K562 (cell line): Measurements from ENCODE around the gene ALG12. TPM values are rescaled to one million over a fixed set of nuclear protein-coding genes. Genes with fewer than 3 reads are reported as not detected.

ENCODE experiments used
- ATAC-seq: fragments of 200-7000 bp; cut with Tn5 transposase; 3 replicates; pipeline ENCODE4 v1.9.1; 2020; ENCODE audit warnings: moderate library complexity
- BruUV-seq: library from RNA; stranded (reverse); fragments of 400-500 nt; replicated peaks from 2 replicates; lab custom pipeline; 2021; lab: Mats Ljungman, UMichigan
- CTCF ChIA-PET: fragments of 300-600 bp; formaldehyde crosslinking; extraction: SDS; loops from one replicate; lab custom pipeline; 2021; ENCODE audit warnings: low intra/inter-chr PET ratio; lab: Yijun Ruan, JAX
- POLR2A ChIA-PET: fragments of 300-600, 350-650 bp; sonication (Branson Sonifier 250); formaldehyde crosslinking; extraction: SDS; loops from one replicate; lab custom pipeline; 2021; ENCODE audit warnings: antibody characterized with exemption, inconsistent platforms; lab: Yijun Ruan, JAX
- DNase-seq, 4 experiments: peaks; one replicate each; pipeline versions ENCODE4 v3.0.0 to v3.0.0-alpha.2; 2011 to 2018; ENCODE audit warnings: low spot score in 3 of 4, mixed read lengths in 3 of 4; ENCODE audit errors: extremely low read depth in 1 of 4
- FAIRE-seq: peaks from 2 replicates; lab custom pipeline; 2011; peaks lifted over from hg19 to GRCh38; lab: Jason Lieb, UNC
- H2AFZ ChIP-seq: 2 replicates; pipeline ENCODE4 v1.6.0; 2011; ENCODE audit warnings: low read depth, low read length, control low read depth, inconsistent platforms
- H3K27ac ChIP-seq: fragments of 200-600 bp; 3 replicates; pipeline ENCODE4 v1.8.0; 2011; ENCODE audit warnings: low read depth, mild to moderate bottlenecking, control low read depth, inconsistent platforms, low read length, moderate library complexity, mixed read lengths; ENCODE audit errors: extremely low read depth
- H3K27me3 ChIP-seq, 2 experiments: fragments of 300-600 bp in 1 of 2; 2 replicates in 1 of 2; 3 replicates in 1 of 2; pipeline versions ENCODE4 v1.6.0 to v1.8.0; 2011; ENCODE audit warnings: inconsistent platforms in 2 of 2, low read length in 2 of 2, mild to moderate bottlenecking in 1 of 2, mixed read lengths in 1 of 2, moderate library complexity in 1 of 2; ENCODE audit not compliant: control insufficient read depth in 2 of 2, insufficient read depth in 2 of 2
- H3K36me3 ChIP-seq: fragments of 300-600 bp; 3 replicates; pipeline ENCODE4 v1.8.0; 2011; ENCODE audit warnings: mild to moderate bottlenecking, low read length, inconsistent platforms; ENCODE audit not compliant: control insufficient read depth, insufficient read depth
- H3K4me1 ChIP-seq, 2 experiments: fragments of 200-600 bp in 1 of 2; replicated peaks in 1 of 2; 2 replicates in 1 of 2; 3 replicates in 1 of 2; pipeline versions ENCODE4 v1.5.1 to v1.8.0; 2011; ENCODE audit warnings: inconsistent platforms in 2 of 2, low read length in 2 of 2, mild to moderate bottlenecking in 1 of 2, mixed read lengths in 1 of 2, moderate library complexity in 1 of 2; ENCODE audit not compliant: control insufficient read depth in 2 of 2, insufficient read depth in 2 of 2
- H3K4me2 ChIP-seq: 2 replicates; pipeline ENCODE4 v1.6.1; 2011; ENCODE audit warnings: low read length, control low read depth, inconsistent platforms, mixed read lengths; ENCODE audit not compliant: insufficient read depth
- H3K4me3 ChIP-seq: fragments of 200-600 bp; sonication (generic), shearing (Covaris generic); 2 replicates; pipeline ENCODE4 v1.5.1; 2016; ENCODE audit warnings: control low read depth, inconsistent platforms
- H3K79me2 ChIP-seq: fragments of 200-600 bp; 3 replicates; pipeline ENCODE4 v1.8.0; 2011; ENCODE audit warnings: low read length, inconsistent platforms; ENCODE audit not compliant: control insufficient read depth, insufficient read depth
- H3K9ac ChIP-seq, 2 experiments: 2 replicates each; pipeline versions ENCODE4 v1.6.0 to v1.6.1; 2011; ENCODE audit warnings: low read depth in 2 of 2, low read length in 2 of 2, control low read depth in 1 of 2, inconsistent platforms in 1 of 2, mild to moderate bottlenecking in 1 of 2, mixed read lengths in 1 of 2; ENCODE audit not compliant: insufficient read depth in 1 of 2
- H3K9me1 ChIP-seq: one replicate; pipeline ENCODE4 v1.6.0; 2011; ENCODE audit warnings: inconsistent platforms, mild to moderate bottlenecking, low read length, moderate library complexity; ENCODE audit not compliant: control insufficient read depth, insufficient read depth
- H3K9me3 ChIP-seq: replicated peaks from 2 replicates; pipeline ENCODE4 v1.5.1; 2011; ENCODE audit warnings: low read depth, low read length, inconsistent platforms; ENCODE audit not compliant: control insufficient read depth, insufficient read depth
- H4K20me1 ChIP-seq: replicated peaks from 2 replicates; pipeline ENCODE4 v1.6.1; 2011; ENCODE audit warnings: low read length, inconsistent platforms, mixed read lengths; ENCODE audit not compliant: control insufficient read depth, insufficient read depth
- CBX8 ChIP-seq: fragments of 200-600 bp; sonication (generic); IDR thresholded peaks from 2 replicates; pipeline ENCODE4 v1.6.1; 2012; ENCODE audit warnings: borderline replicate concordance, mixed run types, low read depth, mild to moderate bottlenecking, moderate library complexity, mixed read lengths, low read length, control low read depth, inconsistent platforms; ENCODE audit not compliant: poor library complexity, severe bottlenecking; ENCODE audit errors: extremely low read depth
- ELF1 ChIP-seq: fragments of 200-800 bp; sonication (Bioruptor generic); IDR thresholded peaks from 2 replicates; pipeline ENCODE4 v1.6.1; 2016; ENCODE audit warnings: missing genetic modification characterization, missing compliant biosample characterization
- HNRNPH1 ChIP-seq: fragments of 200-400 bp; formaldehyde crosslinking; optimal IDR thresholded peaks from 2 replicates; pipeline ENCODE3; 2017; ENCODE audit warnings: low read depth, mild to moderate bottlenecking, low read length, moderate library complexity
- MEIS2 ChIP-seq: fragments of 450-650 bp; IDR thresholded peaks from 2 replicates; pipeline ENCODE4 v1.6.1; 2014; ENCODE audit warnings: mild to moderate bottlenecking; ENCODE audit not compliant: partially characterized antibody
- RFX7 ChIP-seq: fragments of 250-450 bp; sonication (Bioruptor Pico); IDR thresholded peaks from 2 replicates; pipeline ENCODE4 v1.5.1; 2021; ENCODE audit warnings: mild to moderate bottlenecking
- TARDBP ChIP-seq: fragments of 450-650 bp; IDR thresholded peaks from 2 replicates; pipeline ENCODE4 v1.6.1; 2016
- ZKSCAN3 ChIP-seq: fragments of 250-450 bp; sonication (Bioruptor Pico); IDR thresholded peaks from 2 replicates; pipeline ENCODE4 v1.4.0; 2020
- WGBS: fragments of 100-300 bp; shearing (Covaris generic); methylation state at CpG from one replicate; pipeline ENCODE4 v1.1.6; 2016; ENCODE audit warnings: low coverage, mixed read lengths; ENCODE audit not compliant: insufficient coverage; ENCODE audit errors: missing lambda C conversion rate; 5-methylcytosine and 5-hydroxymethylcytosine counted together
- in situ Hi-C: fragments of 300-500 bp; cut with MboI; formaldehyde crosslinking; loops from 4 replicates; pipeline ENCODE4 v1.15.0; 2018; ENCODE audit warnings: inconsistent platforms, mixed read lengths
- intact Hi-C: fragments of 100-400 bp; cut with micrococcal nuclease; formaldehyde crosslinking; loops from 2 replicates; pipeline ENCODE4 v1.14.2; 2022
- polyA plus RNA-seq, 8 experiments: library from polyadenylated mRNA; depleted of rRNA in 4 of 8; stranded (reverse) in 5 of 8; unstranded in 3 of 8; fragments of >200 nt; fragmentation: Nextera tagmentation in 2 of 8; fragmentation: Illumina TruSeq in 1 of 8; extraction: Ambion mirVana in 2 of 8; extraction: Trizol in 1 of 8; gene quantifications; 2 replicates each; pipeline versions ENCODE4 v1.2.1 to v1.2.3, GENCODE V29; 2011 to 2014; ENCODE audit warnings: inconsistent platforms in 1 of 8, missing spikeins in 1 of 8
- total RNA-seq, 7 experiments: library from RNA; depleted of rRNA in 6 of 7; stranded (reverse); fragments of >200 nt in 6 of 7; fragmentation: Illumina TruSeq in 2 of 7; extraction: Trizol in 2 of 7; gene quantifications; 2 replicates each; pipeline versions ENCODE4 v1.2.1 to v1.2.3, GENCODE V29; 2011 to 2021; ENCODE audit warnings: low replicate concordance in 1 of 7
- TF ChIP-seq, protein P1 (sequence below): sonication (generic); formaldehyde crosslinking; IDR thresholded peaks from 2 replicates; pipeline ENCODE4 v1.9.0; 2022; ENCODE audit warnings: mild to moderate bottlenecking, missing genetic modification reagents
- TF ChIP-seq, protein P2 (sequence below): sonication (generic); formaldehyde crosslinking; IDR thresholded peaks from 2 replicates; pipeline ENCODE4 v1.5.0; 2020; ENCODE audit warnings: missing genetic modification reagents
- TF ChIP-seq, protein P3 (sequence below): fragments of 450-650 bp; formaldehyde crosslinking; conservative IDR thresholded peaks from 2 replicates; pipeline ENCODE4 v1.4.0; 2022; ENCODE audit warnings: mild to moderate bottlenecking, missing genetic modification characterization
- TF ChIP-seq, protein P4 (sequence below): fragments of 250-450 bp; sonication (Bioruptor Pico); IDR thresholded peaks from 2 replicates; pipeline ENCODE4 v1.4.0; 2020; ENCODE audit warnings: borderline replicate concordance
- TF ChIP-seq, protein P5 (sequence below): sonication (generic); formaldehyde crosslinking; IDR thresholded peaks from 2 replicates; pipeline ENCODE4 v1.8.0; 2023; ENCODE audit warnings: mild to moderate bottlenecking, missing genetic modification reagents

ALG12 gene
- total and polyA plus RNA-seq, 9 of the 15 experiments (the other 6 are each of a cell fraction or from before 2014, with no cell fraction given) = 0.20 to 8.5 (median 3.4) TPM

DNA sequence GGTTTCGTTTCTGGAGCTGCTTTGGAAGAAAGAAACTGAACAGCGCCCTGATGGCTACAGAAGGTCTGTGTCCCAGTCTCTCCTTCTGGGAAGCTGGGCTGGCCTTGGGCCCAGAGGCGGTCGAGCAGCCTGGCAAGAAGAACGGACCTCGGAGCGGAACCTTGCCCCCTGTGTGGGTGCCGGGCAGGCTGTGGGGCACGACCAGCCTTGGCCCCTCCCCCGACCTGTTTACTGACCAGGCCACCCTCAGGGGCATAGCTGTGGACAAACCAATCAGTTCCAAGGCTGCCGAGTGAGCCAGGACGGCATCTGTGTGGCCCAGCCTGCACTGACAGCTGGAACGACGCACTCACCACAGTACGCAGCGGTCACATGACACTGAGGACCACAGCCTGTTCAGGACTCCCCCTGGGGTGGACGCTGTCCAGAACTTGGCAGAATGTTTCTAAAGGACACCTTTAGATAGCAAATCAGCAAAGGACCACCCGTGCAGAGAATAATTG, 49.5 kb upstream of the ALG12 start:
- H3K36me3 ChIP-seq = peaks cover 24% of the 10 kb centered on the region; the same call in 1 of the 3 replicates
- H3K9me3 ChIP-seq = no peaks in the 10 kb centered on the region
- peaks cover 6% of the 10 kb centered on the region for H4K20me1 ChIP-seq
- no peak overlapping the region for H3K4me3 ChIP-seq
- TF ChIP-seq RFX7 (CRISPR knock-in tag) (no peak), ELF1 (tag) (no peak), ZKSCAN3 (CRISPR knock-in tag) (no peak), TARDBP (no peak), HNRNPH1 (no peak), MEIS2 (no peak), CBX8 (no peak)
- TF ChIP-seq, protein P1, sequence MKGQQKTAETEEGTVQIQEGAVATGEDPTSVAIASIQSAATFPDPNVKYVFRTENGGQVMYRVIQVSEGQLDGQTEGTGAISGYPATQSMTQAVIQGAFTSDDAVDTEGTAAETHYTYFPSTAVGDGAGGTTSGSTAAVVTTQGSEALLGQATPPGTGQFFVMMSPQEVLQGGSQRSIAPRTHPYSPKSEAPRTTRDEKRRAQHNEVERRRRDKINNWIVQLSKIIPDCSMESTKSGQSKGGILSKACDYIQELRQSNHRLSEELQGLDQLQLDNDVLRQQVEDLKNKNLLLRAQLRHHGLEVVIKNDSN (CRISPR knock-in tag) = peak; percentile 66
- TF ChIP-seq, protein P2, sequence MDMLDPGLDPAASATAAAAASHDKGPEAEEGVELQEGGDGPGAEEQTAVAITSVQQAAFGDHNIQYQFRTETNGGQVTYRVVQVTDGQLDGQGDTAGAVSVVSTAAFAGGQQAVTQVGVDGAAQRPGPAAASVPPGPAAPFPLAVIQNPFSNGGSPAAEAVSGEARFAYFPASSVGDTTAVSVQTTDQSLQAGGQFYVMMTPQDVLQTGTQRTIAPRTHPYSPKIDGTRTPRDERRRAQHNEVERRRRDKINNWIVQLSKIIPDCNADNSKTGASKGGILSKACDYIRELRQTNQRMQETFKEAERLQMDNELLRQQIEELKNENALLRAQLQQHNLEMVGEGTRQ (CRISPR knock-in tag) = peak; percentile 44
- TF ChIP-seq, protein P3, sequence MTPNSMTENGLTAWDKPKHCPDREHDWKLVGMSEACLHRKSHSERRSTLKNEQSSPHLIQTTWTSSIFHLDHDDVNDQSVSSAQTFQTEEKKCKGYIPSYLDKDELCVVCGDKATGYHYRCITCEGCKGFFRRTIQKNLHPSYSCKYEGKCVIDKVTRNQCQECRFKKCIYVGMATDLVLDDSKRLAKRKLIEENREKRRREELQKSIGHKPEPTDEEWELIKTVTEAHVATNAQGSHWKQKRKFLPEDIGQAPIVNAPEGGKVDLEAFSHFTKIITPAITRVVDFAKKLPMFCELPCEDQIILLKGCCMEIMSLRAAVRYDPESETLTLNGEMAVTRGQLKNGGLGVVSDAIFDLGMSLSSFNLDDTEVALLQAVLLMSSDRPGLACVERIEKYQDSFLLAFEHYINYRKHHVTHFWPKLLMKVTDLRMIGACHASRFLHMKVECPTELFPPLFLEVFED (CRISPR knock-in tag) = no peak
- TF ChIP-seq, protein P4, sequence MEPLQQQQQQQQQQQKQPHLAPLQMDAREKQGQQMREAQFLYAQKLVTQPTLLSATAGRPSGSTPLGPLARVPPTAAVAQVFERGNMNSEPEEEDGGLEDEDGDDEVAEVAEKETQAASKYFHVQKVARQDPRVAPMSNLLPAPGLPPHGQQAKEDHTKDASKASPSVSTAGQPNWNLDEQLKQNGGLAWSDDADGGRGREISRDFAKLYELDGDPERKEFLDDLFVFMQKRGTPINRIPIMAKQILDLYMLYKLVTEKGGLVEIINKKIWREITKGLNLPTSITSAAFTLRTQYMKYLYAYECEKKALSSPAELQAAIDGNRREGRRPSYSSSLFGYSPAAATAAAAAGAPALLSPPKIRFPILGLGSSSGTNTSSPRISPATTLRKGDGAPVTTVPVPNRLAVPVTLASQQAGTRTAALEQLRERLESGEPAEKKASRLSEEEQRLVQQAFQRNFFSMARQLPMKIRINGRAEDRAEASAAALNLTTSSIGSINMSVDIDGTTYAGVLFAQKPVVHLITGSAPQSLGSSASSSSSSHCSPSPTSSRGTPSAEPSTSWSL (CRISPR knock-in tag) = no peak
- TF ChIP-seq, protein P5, sequence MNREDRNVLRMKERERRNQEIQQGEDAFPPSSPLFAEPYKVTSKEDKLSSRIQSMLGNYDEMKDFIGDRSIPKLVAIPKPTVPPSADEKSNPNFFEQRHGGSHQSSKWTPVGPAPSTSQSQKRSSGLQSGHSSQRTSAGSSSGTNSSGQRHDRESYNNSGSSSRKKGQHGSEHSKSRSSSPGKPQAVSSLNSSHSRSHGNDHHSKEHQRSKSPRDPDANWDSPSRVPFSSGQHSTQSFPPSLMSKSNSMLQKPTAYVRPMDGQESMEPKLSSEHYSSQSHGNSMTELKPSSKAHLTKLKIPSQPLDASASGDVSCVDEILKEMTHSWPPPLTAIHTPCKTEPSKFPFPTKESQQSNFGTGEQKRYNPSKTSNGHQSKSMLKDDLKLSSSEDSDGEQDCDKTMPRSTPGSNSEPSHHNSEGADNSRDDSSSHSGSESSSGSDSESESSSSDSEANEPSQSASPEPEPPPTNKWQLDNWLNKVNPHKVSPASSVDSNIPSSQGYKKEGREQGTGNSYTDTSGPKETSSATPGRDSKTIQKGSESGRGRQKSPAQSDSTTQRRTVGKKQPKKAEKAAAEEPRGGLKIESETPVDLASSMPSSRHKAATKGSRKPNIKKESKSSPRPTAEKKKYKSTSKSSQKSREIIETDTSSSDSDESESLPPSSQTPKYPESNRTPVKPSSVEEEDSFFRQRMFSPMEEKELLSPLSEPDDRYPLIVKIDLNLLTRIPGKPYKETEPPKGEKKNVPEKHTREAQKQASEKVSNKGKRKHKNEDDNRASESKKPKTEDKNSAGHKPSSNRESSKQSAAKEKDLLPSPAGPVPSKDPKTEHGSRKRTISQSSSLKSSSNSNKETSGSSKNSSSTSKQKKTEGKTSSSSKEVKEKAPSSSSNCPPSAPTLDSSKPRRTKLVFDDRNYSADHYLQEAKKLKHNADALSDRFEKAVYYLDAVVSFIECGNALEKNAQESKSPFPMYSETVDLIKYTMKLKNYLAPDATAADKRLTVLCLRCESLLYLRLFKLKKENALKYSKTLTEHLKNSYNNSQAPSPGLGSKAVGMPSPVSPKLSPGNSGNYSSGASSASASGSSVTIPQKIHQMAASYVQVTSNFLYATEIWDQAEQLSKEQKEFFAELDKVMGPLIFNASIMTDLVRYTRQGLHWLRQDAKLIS (CRISPR knock-in tag) = no peak
- intact Hi-C loops (no loop called here), in situ Hi-C loops (no loop called here)
- BruUV-seq = no TSS peak
- H3K79me2 ChIP-seq = peaks cover 16% of the 10 kb centered on the region
- ChIA-PET CTCF (no interaction called here), POLR2A (interaction anchor here (0.6 to 2.2 kb wide), 6 partner anchors 16 to 174 kb away, joined by 3 to 9 read pairs (median 4); no protein-coding TSS in a partner anchor)
- H3K4me1 ChIP-seq = peaks cover 28 to 100% of the 10 kb centered on the region in 2 experiments
- H2AFZ ChIP-seq = no peak overlapping the region
- ATAC-seq (no peak), DNase-seq (no peak), FAIRE-seq (no peak)
- H3K27ac ChIP-seq = peak overlapping the region; percentile 33; the same call in 1 of the 3 replicates
- H3K4me2 ChIP-seq = no peak overlapping the region
- peak overlapping the region in 1 of 2 experiments; percentile 52; a peak in 2 of 4 replicates for H3K9ac ChIP-seq
- H3K9me1 ChIP-seq = peaks cover 4% of the 10 kb centered on the region
- no peaks in the 10 kb centered on the region for H3K27me3 ChIP-seq
- WGBS = 58% methylated on average over 11 of the region's 18 CpGs
